ENCODE data around the gene TMEM150A.

The TMEM150A gene

GRCh38 chr2:85644909-85645308 lies 42.4 kb upstream of the TMEM150A start:
- TF ChIP-seq FOXP2 (optimal IDR thresholded peaks at IDR 0.05; ENCODE audit: borderline replicate concordance, extremely low read depth, extremely low read length, insufficient read depth), result no peak
- TF ChIP-seq SIN3A (IDR thresholded peaks at IDR 0.05; ENCODE audit: borderline replicate concordance, insufficient read depth, low read length), result no peak
- TF ChIP-seq TAF1 (IDR thresholded peaks at IDR 0.05; ENCODE audit: borderline replicate concordance, insufficient read depth, low read length), result no peak
- no peak for TF ChIP-seq REST (IDR thresholded peaks at IDR 0.05; ENCODE audit: insufficient read depth in 1 of 2, low read depth in 2 of 2, low read length in 2 of 2)
- no peak for TF ChIP-seq POLR2AphosphoS5 (IDR thresholded peaks at IDR 0.05; ENCODE audit: low read depth, low read length)

GRCh38 chr2:85642725-85643124 lies 40.2 kb upstream of the TMEM150A start:
- no peak for TF ChIP-seq REST (IDR thresholded peaks at IDR 0.05; ENCODE audit: insufficient read depth in 1 of 2, low read depth in 2 of 2, low read length in 2 of 2)
- TF ChIP-seq FOXP2 (optimal IDR thresholded peaks at IDR 0.05; ENCODE audit: borderline replicate concordance, extremely low read depth, extremely low read length, insufficient read depth), result no peak
- TF ChIP-seq TAF1 (IDR thresholded peaks at IDR 0.05; ENCODE audit: borderline replicate concordance, insufficient read depth, low read length), result no peak
- TF ChIP-seq POLR2AphosphoS5 (IDR thresholded peaks at IDR 0.05; ENCODE audit: low read depth, low read length), result no peak
- no peak for TF ChIP-seq SIN3A (IDR thresholded peaks at IDR 0.05; ENCODE audit: borderline replicate concordance, insufficient read depth, low read length)

GRCh38 chr2:85635636-85636035 lies 33.1 kb upstream of the TMEM150A start:
- TF ChIP-seq SIN3A (IDR thresholded peaks at IDR 0.05; ENCODE audit: borderline replicate concordance, insufficient read depth, low read length) (no peak), POLR2AphosphoS5 (IDR thresholded peaks at IDR 0.05; ENCODE audit: low read depth, low read length) (no peak), REST (IDR thresholded peaks at IDR 0.05; ENCODE audit: insufficient read depth in 1 of 2, low read depth in 2 of 2, low read length in 2 of 2) (no peak), FOXP2 (optimal IDR thresholded peaks at IDR 0.05; ENCODE audit: borderline replicate concordance, extremely low read depth, extremely low read length, insufficient read depth) (no peak), TAF1 (IDR thresholded peaks at IDR 0.05; ENCODE audit: borderline replicate concordance, insufficient read depth, low read length) (no peak)

GRCh38 chr2:85635011-85635410 lies 32.5 kb upstream of the TMEM150A start:
- TF ChIP-seq POLR2AphosphoS5 (IDR thresholded peaks at IDR 0.05; ENCODE audit: low read depth, low read length) (no peak), TAF1 (IDR thresholded peaks at IDR 0.05; ENCODE audit: borderline replicate concordance, insufficient read depth, low read length) (no peak), SIN3A (IDR thresholded peaks at IDR 0.05; ENCODE audit: borderline replicate concordance, insufficient read depth, low read length) (no peak), REST (IDR thresholded peaks at IDR 0.05; ENCODE audit: insufficient read depth in 1 of 2, low read depth in 2 of 2, low read length in 2 of 2) (no peak), FOXP2 (optimal IDR thresholded peaks at IDR 0.05; ENCODE audit: borderline replicate concordance, extremely low read depth, extremely low read length, insufficient read depth) (no peak)

GRCh38 chr2:85631316-85631715 lies 28.8 kb upstream of the TMEM150A start:
- no peak for TF ChIP-seq TAF1 (IDR thresholded peaks at IDR 0.05; ENCODE audit: borderline replicate concordance, insufficient read depth, low read length)
- TF ChIP-seq POLR2AphosphoS5 (IDR thresholded peaks at IDR 0.05; ENCODE audit: low read depth, low read length), result no peak
- TF ChIP-seq SIN3A (IDR thresholded peaks at IDR 0.05; ENCODE audit: borderline replicate concordance, insufficient read depth, low read length), result no peak
- TF ChIP-seq FOXP2 (optimal IDR thresholded peaks at IDR 0.05; ENCODE audit: borderline replicate concordance, extremely low read depth, extremely low read length, insufficient read depth), result no peak
- TF ChIP-seq REST (IDR thresholded peaks at IDR 0.05; ENCODE audit: insufficient read depth in 1 of 2, low read depth in 2 of 2, low read length in 2 of 2), result no peak
